A549 treated with dexamethasone at 1 μM for 4 hours (cell line): ENCODE measurements around the gene SLC9A1. TPM values are rescaled to one million over a fixed set of nuclear protein-coding genes. Genes with fewer than 3 reads are reported as not detected.

ENCODE experiments used
- total RNA-seq: library from RNA; stranded (reverse); fragments of 200-300 nt; extraction: Qiagen RNA extraction; gene quantifications from 5 replicates; pipeline ENCODE4 v1.2.3, GENCODE V29; 2022

Gene SLC9A1
- 15.0 to 23.8 TPM (median 21.1 TPM) in 5 replicates for total RNA-seq

DNA sequence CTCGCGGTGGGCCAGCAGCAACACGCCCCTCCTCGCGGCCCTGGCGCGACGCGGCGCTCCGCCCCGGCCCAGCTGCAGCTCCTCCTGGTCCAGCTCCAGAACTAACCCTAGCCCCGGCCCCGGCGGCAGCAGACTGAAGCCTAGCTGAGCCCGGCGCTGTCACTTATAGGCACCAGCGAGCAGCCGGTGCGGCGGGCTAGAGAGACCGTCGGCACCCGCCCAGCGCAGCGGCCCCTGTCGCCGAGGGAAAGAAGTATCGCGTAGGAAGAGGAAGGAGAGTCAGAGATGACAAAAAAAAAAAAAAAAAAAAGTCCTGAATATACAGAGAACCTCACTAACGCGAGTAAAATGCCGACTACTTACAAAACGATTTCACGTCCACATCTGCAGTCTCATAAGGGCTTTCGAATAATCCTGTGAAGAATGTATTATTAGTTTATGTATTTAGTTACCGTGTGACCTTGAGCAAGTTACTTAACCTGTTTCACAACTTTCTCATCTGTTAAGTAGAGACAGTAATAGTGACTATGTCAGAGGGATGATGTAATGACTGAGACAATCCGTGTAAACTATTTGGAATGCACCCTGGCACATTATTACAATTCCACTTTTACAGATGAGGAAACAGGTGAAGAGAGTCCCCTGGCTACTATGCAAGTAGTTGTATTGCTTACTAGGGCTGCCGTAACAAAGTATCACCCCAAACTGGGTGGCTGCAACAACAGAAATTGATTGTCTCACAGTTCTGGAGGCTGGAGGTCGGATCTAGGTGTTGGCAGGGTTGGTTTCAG, at the start of gene SLC9A1:
Gene SLC9A1 (minus strand): TSS at position 135 of the 791 bp plus-strand sequence. CDS start 791 bp downstream, outside the sequence.

Other genes starting within 250 kb of the SLC9A1 start
- 0.09 to 0.11 TPM (median 0.10 TPM) in 3 of 5 replicates, not detected in the others for gene NR0B2, start 241.2 kb downstream of the SLC9A1 start, total RNA-seq
- 130 to 158 TPM (median 144 TPM) in 5 replicates for gene NUDC, start 233.4 kb downstream of the SLC9A1 start, total RNA-seq
- gene KDF1, start 194.7 kb downstream of the SLC9A1 start, total RNA-seq, result 0.15 to 0.31 TPM (median 0.26 TPM) in 5 replicates
- 204 to 282 TPM (median 273 TPM) in 5 replicates for gene TRNP1, start 161.4 kb downstream of the SLC9A1 start, total RNA-seq
- 0.88 to 1.9 TPM (median 1.8 TPM) in 5 replicates for gene TENT5B, start 142.3 kb downstream of the SLC9A1 start, total RNA-seq
- 5.2 to 8.0 TPM (median 7.4 TPM) in 5 replicates for gene WDTC1, start 79.5 kb upstream of the SLC9A1 start, total RNA-seq
- gene TMEM222, start 167.0 kb upstream of the SLC9A1 start, total RNA-seq, result 39.9 to 46.8 TPM (median 44.6 TPM) in 5 replicates
- gene SYTL1, start 186.9 kb upstream of the SLC9A1 start, total RNA-seq, result 0.10 to 0.73 TPM (median 0.45 TPM) in 5 replicates
- 11.2 to 21.7 TPM (median 19.9 TPM) in 5 replicates for gene MAP3K6, start 211.8 kb upstream of the SLC9A1 start, total RNA-seq
- gene FCN3, start 219.7 kb upstream of the SLC9A1 start, total RNA-seq, result not detected in 5 replicates
- not detected in 5 replicates for gene CD164L2, start 228.2 kb upstream of the SLC9A1 start, total RNA-seq
- gene GPR3, start 237.5 kb upstream of the SLC9A1 start, total RNA-seq, result 1.3 to 1.8 TPM (median 1.6 TPM) in 5 replicates